Fibroblast of lung (primary cell): ENCODE measurements around the gene SLK. TPM values are rescaled to one million over a fixed set of nuclear protein-coding genes. Genes with fewer than 3 reads are reported as not detected.
A peak's percentile ranks its signal among the peaks of the same experiment; 100 is the strongest.

Experiments used
- DNase-seq, 2 donors: peaks; one replicate each; pipeline versions ENCODE4 v3.0.0 to v3.0.0-alpha.2; 2010; ENCODE audit warnings: low read depth in 2 of 2
- H2AFZ ChIP-seq: 2 replicates; pipeline ENCODE4 v1.5.1; 2012; ENCODE audit warnings: low read length, control low read depth, inconsistent platforms
- H3K27ac ChIP-seq: 2 replicates; pipeline ENCODE4 v1.5.1; 2011; ENCODE audit warnings: low read length, control low read depth; ENCODE audit not compliant: insufficient read depth
- H3K27me3 ChIP-seq: 2 replicates; pipeline ENCODE4 v1.5.1; 2011; ENCODE audit warnings: mild to moderate bottlenecking, low read length; ENCODE audit not compliant: control insufficient read depth, insufficient read depth
- H3K36me3 ChIP-seq: 2 replicates; pipeline ENCODE4 v1.5.1; 2011; ENCODE audit warnings: low read length; ENCODE audit not compliant: control insufficient read depth, insufficient read depth
- H3K4me1 ChIP-seq: 2 replicates; pipeline ENCODE4 v1.5.1; 2011; ENCODE audit warnings: low read length; ENCODE audit not compliant: control insufficient read depth, insufficient read depth; ENCODE audit errors: extremely low read depth
- H3K4me2 ChIP-seq: 2 replicates; pipeline ENCODE4 v1.5.1; 2011; ENCODE audit warnings: low read length, control low read depth; ENCODE audit not compliant: insufficient read depth; ENCODE audit errors: extremely low read depth
- H3K4me3 ChIP-seq, 4 experiments: fragments of 200-600 bp in 1 of 4; sonication (generic) in 1 of 4; replicated peaks in 1 of 4; 2 replicates each; pipeline ENCODE4 v1.5.1; 2011 to 2016; ENCODE audit warnings: low read length in 4 of 4, low read depth in 3 of 4, mild to moderate bottlenecking in 3 of 4, control low read depth in 2 of 4, inconsistent platforms in 1 of 4, mixed read lengths in 1 of 4; ENCODE audit not compliant: insufficient read depth in 1 of 4; ENCODE audit errors: control extremely low read depth in 1 of 4
- H3K79me2 ChIP-seq: 2 replicates; pipeline ENCODE4 v1.5.1; 2012; ENCODE audit warnings: mild to moderate bottlenecking, low read length, inconsistent platforms; ENCODE audit not compliant: control insufficient read depth, insufficient read depth
- H3K9ac ChIP-seq: 2 replicates; pipeline ENCODE4 v1.5.1; 2011; ENCODE audit warnings: mild to moderate bottlenecking, low read length, control low read depth; ENCODE audit not compliant: insufficient read depth
- H3K9me3 ChIP-seq: 2 replicates; pipeline ENCODE4 v1.5.1; 2012; ENCODE audit warnings: low read depth, low read length; ENCODE audit not compliant: control insufficient read depth, insufficient read depth
- H4K20me1 ChIP-seq: 2 replicates; pipeline ENCODE4 v1.5.1; 2011; ENCODE audit warnings: low read length; ENCODE audit not compliant: control insufficient read depth, insufficient read depth; ENCODE audit errors: extremely low read depth
- CTCF ChIP-seq, 2 donors: IDR thresholded peaks in 1 of 2; conservative IDR thresholded peaks in 1 of 2; 1 replicate in 1 of 2; 2 replicates in 1 of 2; pipeline ENCODE4 v1.5.1; 2011 to 2012; ENCODE audit warnings: low read length in 2 of 2, control low read depth in 1 of 2, inconsistent platforms in 1 of 2, low read depth in 1 of 2, mild to moderate bottlenecking in 1 of 2
- EZH2 ChIP-seq: IDR thresholded peaks from 2 replicates; pipeline ENCODE4 v1.5.1; 2012; ENCODE audit warnings: low read length, control low read depth, mild to moderate bottlenecking; ENCODE audit errors: missing control alignments
- polyA plus RNA-seq, 2 donors: library from polyadenylated mRNA; depleted of rRNA in 1 of 2; stranded (reverse) in 1 of 2; unstranded in 1 of 2; fragments of >200 nt; gene quantifications; 2 replicates each; pipeline ENCODE4 v1.2.1, GENCODE V29; 2011 to 2012; ENCODE audit warnings: missing spikeins in 1 of 2
- total RNA-seq: library from RNA; depleted of rRNA; stranded (reverse); fragments of >200 nt; gene quantifications from 2 replicates; pipeline ENCODE4 v1.2.1, GENCODE V29; 2014

The SLK gene
- total and polyA plus RNA-seq, 2 donors (not counting 1 experiment from before 2014, with no cell fraction given), result 18.2 to 63.1 TPM

DNA sequence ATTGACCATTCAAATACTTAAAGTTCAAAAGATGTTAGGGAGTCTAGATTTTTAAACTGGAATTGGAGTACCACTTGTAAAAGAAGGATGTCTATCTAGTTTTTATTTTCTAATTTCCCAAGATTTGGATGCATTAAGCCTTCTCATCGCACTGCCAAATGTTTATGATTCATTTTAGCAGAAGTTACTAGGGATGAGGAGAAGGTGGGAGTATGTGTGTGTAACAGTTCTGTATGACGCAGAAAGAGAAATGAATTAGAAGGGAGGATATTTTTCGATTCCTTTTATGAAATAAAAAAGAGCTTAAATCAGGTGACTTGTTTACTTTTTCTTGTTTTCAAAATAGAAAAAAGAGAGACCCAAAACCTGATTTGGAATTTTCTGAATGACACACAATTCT lies 6.8 kb upstream of the SLK start:
- TF ChIP-seq CTCF (conservative IDR thresholded peaks at IDR 0.05 in 1 of 2, IDR thresholded peaks at IDR 0.05 in 1 of 2; ENCODE audit: low read depth in 1 of 2, low read length in 2 of 2) (no peak), EZH2 (no peak)
- H2AFZ ChIP-seq, result no peak overlapping the region
- no peaks in the 10 kb centered on the region for H3K27me3 ChIP-seq

DNA sequence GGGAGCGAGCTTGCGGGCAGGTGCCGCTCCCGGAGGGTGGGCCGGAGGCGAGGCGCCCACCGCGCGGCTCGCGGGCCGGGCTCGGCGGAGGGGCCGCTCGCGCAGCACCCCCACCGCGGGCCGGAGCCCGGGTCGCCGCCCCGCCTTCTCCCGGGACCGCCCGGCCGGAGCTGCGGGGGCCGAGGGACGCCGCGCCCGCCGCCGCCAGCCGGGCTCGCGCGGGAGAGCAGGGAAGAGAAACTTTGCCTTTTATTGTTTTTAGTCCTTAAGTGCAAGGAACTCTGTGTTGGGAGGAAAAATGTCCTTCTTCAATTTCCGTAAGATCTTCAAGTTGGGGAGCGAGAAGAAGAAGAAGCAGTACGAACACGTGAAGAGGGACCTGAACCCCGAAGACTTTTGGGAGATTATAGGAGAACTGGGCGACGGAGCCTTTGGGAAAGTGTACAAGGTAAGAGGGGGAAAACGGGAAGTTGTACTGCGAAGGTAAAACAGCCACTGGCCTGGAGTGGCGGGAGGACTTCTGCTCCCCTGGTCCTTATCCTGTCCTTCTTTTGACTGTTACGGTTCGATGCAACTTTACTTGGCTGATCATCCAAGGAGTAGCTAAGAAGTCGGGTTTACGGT lies 620 bp downstream of the SLK start:
- TF ChIP-seq EZH2 (no peak), CTCF (conservative IDR thresholded peaks at IDR 0.05 in 1 of 2, IDR thresholded peaks at IDR 0.05 in 1 of 2; ENCODE audit: low read depth in 1 of 2, low read length in 2 of 2) (no peak)
- DNase-seq, result peak; percentile 25 to 31
- H3K79me2 ChIP-seq, result peaks cover 47% of the 10 kb centered on the region

More for the DNA sequence above, 6.8 kb upstream of the SLK start:
- H3K4me3 ChIP-seq, result no peak overlapping the region
- DNase-seq, result no peak
- H3K9ac ChIP-seq, result no peak overlapping the region
- no peaks in the 10 kb centered on the region for H4K20me1 ChIP-seq
- no peaks in the 10 kb centered on the region for H3K9me3 ChIP-seq
- no peaks in the 10 kb centered on the region for H3K79me2 ChIP-seq
- no peaks in the 10 kb centered on the region for H3K4me1 ChIP-seq
- no peak overlapping the region for H3K27ac ChIP-seq
- H3K36me3 ChIP-seq, result no peaks in the 10 kb centered on the region
- H3K4me2 ChIP-seq, result no peak overlapping the region

DNA sequence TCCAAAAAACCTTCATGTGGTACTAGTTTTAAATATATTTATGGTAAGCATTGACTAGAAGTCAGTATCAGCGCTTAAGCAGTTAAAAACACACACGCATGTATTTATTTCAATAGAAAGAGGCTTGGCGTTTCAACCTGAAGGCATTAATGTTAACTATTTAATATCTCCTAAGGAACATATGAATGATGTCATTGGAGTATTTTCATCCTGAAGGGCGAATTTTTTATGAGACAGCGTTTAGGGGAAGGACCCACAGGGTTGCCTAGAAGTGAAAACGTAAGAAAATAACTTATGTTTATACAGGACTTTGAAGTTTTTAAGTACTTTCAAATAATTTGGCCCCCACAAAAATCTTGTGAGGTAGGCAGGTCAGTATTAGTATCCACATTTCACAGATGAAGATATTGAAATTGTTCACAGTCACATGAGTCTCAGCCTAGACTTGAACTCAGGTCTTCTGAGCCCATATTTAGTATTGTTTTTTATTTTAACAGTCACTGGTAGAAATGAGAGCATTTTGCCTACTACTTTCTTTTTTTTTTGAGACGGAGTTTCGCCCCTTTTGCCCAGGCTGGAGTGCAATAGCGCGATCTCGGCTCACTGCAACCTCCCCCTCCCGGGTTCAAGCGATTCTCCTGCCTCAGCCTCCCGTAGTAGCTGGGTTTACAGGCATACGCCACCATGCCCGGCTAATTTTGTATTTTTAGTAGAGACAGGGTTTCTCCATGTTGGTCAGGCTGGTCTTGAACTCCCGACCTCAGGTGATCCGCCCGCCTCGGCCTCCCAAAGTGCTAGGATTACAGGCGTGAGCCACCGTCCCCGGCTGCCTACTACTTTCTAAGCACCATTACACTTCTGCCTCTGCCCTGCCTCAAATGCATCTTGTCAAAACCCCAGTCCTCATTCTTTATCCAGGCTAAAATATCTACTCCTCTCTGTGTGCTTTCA lies 1.8 kb downstream of the SLK start:
- no peaks in the 10 kb centered on the region for H3K27me3 ChIP-seq
- TF ChIP-seq EZH2 (no peak), CTCF (conservative IDR thresholded peaks at IDR 0.05 in 1 of 2, IDR thresholded peaks at IDR 0.05 in 1 of 2; ENCODE audit: low read depth in 1 of 2, low read length in 2 of 2) (no peak)
- DNase-seq, result peak in 1 of 2 donors; percentile 27
- H3K4me2 ChIP-seq, result peak overlapping the region; percentile 90
- H3K9ac ChIP-seq, result peak overlapping the region; percentile 95
- H3K9me3 ChIP-seq, result no peaks in the 10 kb centered on the region
- peak overlapping the region; percentile 37 for H3K27ac ChIP-seq
- no peaks in the 10 kb centered on the region for H3K4me1 ChIP-seq
- peaks cover 55% of the 10 kb centered on the region for H3K79me2 ChIP-seq
- H4K20me1 ChIP-seq, result no peaks in the 10 kb centered on the region
- H3K4me3 ChIP-seq, result peak overlapping the region; percentile 79 to 95 (median 88)
- no peak overlapping the region for H2AFZ ChIP-seq
- H3K36me3 ChIP-seq, result no peaks in the 10 kb centered on the region

More for the DNA sequence above, 620 bp downstream of the SLK start:
- Histone ChIP-seq H3K27me3 (no peaks in the 10 kb centered on the region), H3K36me3 (no peaks in the 10 kb centered on the region), H3K9ac (peak overlapping the region; percentile 95), H3K4me3 (peak overlapping the region; percentile 79 to 95 (median 88)), H3K4me2 (peak overlapping the region; percentile 90), H3K27ac (peak overlapping the region; percentile 77), H3K4me1 (no peaks in the 10 kb centered on the region), H4K20me1 (no peaks in the 10 kb centered on the region), H3K9me3 (no peaks in the 10 kb centered on the region), H2AFZ (peak overlapping the region; percentile 73)
